Upper lobe of left lung (tissue), 6 donors: Measurements from ENCODE around the gene CACNA2D1. TPM values are rescaled to one million over a fixed set of nuclear protein-coding genes. Genes with fewer than 3 reads are reported as not detected.
A peak's percentile ranks its signal among the peaks of the same experiment; 100 is the strongest.

ENCODE experiments used
- ATAC-seq, 2 donors: fragments of 200-7000 bp; cut with Tn5 transposase; one replicate each; pipeline ENCODE4 v1.9.1; 2022; ENCODE audit warnings: mild to moderate bottlenecking in 2 of 2, moderate library complexity in 2 of 2; ENCODE audit not compliant: low FRiP score in 2 of 2
- DNase-seq, 2 donors: peaks; one replicate each; pipeline ENCODE4 v3.0.0-alpha.2; 2019 to 2020
- H3K27ac ChIP-seq, 4 donors: fragments of 200-600 bp; sonication (generic); one replicate each; pipeline ENCODE4 v1.5.1; 2016 to 2019
- H3K27me3 ChIP-seq, 4 donors: fragments of 200-600 bp; sonication (generic); one replicate each; pipeline ENCODE4 v1.5.1; 2017 to 2019
- H3K36me3 ChIP-seq, 4 donors: fragments of 200-600 bp; sonication (generic); one replicate each; pipeline ENCODE4 v1.5.1; 2016 to 2019
- H3K4me1 ChIP-seq, 4 donors: fragments of 200-600 bp; sonication (generic); one replicate each; pipeline ENCODE4 v1.5.1; 2018 to 2019
- H3K4me3 ChIP-seq, 4 donors: fragments of 200-600 bp; sonication (generic); one replicate each; pipeline ENCODE4 v1.5.1; 2017 to 2019; ENCODE audit warnings: mild to moderate bottlenecking in 2 of 4, moderate library complexity in 1 of 4
- H3K9me3 ChIP-seq, 4 donors: fragments of 200-600 bp; sonication (generic); one replicate each; pipeline ENCODE4 v1.5.1; 2018 to 2019
- EP300 ChIP-seq, 4 donors: sonication (generic); formaldehyde crosslinking; IDR thresholded peaks; one replicate each; pipeline ENCODE4 v1.5.1; 2017; ENCODE audit warnings: antibody characterized with exemption in 4 of 4, control low read depth in 2 of 4
- POLR2A ChIP-seq, 4 donors: fragments of 450-650 bp; IDR thresholded peaks; one replicate each; pipeline ENCODE4 v1.5.1; 2016 to 2017; ENCODE audit warnings: antibody characterized with exemption in 4 of 4, mild to moderate bottlenecking in 2 of 4
- POLR2AphosphoS5 ChIP-seq, 2 donors: sonication (generic); formaldehyde crosslinking; IDR thresholded peaks; one replicate each; pipeline ENCODE4 v1.5.1; 2017; ENCODE audit warnings: antibody characterized with exemption in 2 of 2
- WGBS, 2 donors: methylation state at CpG; one replicate each; pipeline ENCODE4 v1.1.5; 2017 to 2018; 5-methylcytosine and 5-hydroxymethylcytosine counted together
- total RNA-seq, 6 donors: library from RNA; depleted of rRNA in 4 of 6; stranded (reverse); fragments of >200 nt in 4 of 6; gene quantifications; one replicate each; pipeline versions ENCODE4 v1.1.0 to v1.2.1, GENCODE V29; 2016 to 2021
- TF ChIP-seq, protein P1 (sequence below), 6 experiments: fragments of 450-650 bp in 4 of 6; fragments of 200-600 bp in 2 of 6; sonication (generic) in 2 of 6; IDR thresholded peaks; one replicate each; pipeline ENCODE4 v1.5.1; 2016 to 2019; ENCODE audit warnings: antibody characterized with exemption in 6 of 6
- donor health status: DM: no; HTN: no; CAD: no; lungs with moderate emphysema.
- donor health status: DM: no; HTN: yes; CAD: no; lungs with severe emphysema.

CACNA2D1 gene
- total RNA-seq, 6 donors from 2014 or later = 6.7 to 85.9 (median 9.6) TPM

- no peaks in the 10 kb centered on the region for H3K36me3 ChIP-seq
- H3K4me3 ChIP-seq = no peak overlapping the region
- no peak for ATAC-seq
- H3K27me3 ChIP-seq = no peaks in the 10 kb centered on the region
- no peaks in the 10 kb centered on the region for H3K9me3 ChIP-seq
- no peak for DNase-seq
- 66 to 71% methylated on average over 1 of the region's 1 CpG for WGBS, 2 donors
- H3K4me1 ChIP-seq = no peaks in the 10 kb centered on the region
- TF ChIP-seq EP300 (IDR thresholded peaks at IDR 0.05) = no peak
- no peak for TF ChIP-seq POLR2AphosphoS5 (IDR thresholded peaks at IDR 0.05)
- TF ChIP-seq POLR2A (IDR thresholded peaks at IDR 0.05) = no peak
- TF ChIP-seq, protein P1, sequence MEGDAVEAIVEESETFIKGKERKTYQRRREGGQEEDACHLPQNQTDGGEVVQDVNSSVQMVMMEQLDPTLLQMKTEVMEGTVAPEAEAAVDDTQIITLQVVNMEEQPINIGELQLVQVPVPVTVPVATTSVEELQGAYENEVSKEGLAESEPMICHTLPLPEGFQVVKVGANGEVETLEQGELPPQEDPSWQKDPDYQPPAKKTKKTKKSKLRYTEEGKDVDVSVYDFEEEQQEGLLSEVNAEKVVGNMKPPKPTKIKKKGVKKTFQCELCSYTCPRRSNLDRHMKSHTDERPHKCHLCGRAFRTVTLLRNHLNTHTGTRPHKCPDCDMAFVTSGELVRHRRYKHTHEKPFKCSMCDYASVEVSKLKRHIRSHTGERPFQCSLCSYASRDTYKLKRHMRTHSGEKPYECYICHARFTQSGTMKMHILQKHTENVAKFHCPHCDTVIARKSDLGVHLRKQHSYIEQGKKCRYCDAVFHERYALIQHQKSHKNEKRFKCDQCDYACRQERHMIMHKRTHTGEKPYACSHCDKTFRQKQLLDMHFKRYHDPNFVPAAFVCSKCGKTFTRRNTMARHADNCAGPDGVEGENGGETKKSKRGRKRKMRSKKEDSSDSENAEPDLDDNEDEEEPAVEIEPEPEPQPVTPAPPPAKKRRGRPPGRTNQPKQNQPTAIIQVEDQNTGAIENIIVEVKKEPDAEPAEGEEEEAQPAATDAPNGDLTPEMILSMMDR (IDR thresholded peaks at IDR 0.05) = no peak
- H3K27ac ChIP-seq = no peak overlapping the region
Observed at GRCh38 chr7:82294865-82295264, 148.7 kb downstream of the CACNA2D1 start.

DNA sequence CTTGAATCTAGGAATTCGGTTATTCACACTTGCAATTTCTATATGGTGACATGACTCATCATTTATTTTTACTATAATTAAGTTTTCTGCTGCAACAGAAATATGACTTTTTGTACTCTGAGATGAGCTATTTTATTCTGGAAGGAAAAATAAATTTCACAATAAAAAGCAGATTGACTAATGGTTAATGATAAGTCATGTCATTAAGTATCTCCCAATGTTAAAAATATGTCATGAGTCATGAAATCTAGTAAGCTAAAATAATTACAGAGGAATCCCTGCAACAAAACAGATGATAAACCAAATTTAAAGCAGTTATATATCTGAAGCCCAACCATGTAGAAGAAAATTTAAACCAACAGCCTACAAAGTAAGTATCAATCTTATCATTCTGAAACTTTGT, 149.2 kb downstream of the CACNA2D1 start:
- DNase-seq (no peak), ATAC-seq (peak in 1 of 2 donors; percentile 40)
- WGBS, 2 donors = 75 to 87% methylated on average over 1 of the region's 1 CpG
- no peak overlapping the region for H3K4me3 ChIP-seq
- H3K36me3 ChIP-seq = no peaks in the 10 kb centered on the region
- no peaks in the 10 kb centered on the region for H3K27me3 ChIP-seq
- TF ChIP-seq POLR2A (IDR thresholded peaks at IDR 0.05) (no peak), EP300 (IDR thresholded peaks at IDR 0.05) (no peak)
- TF ChIP-seq, protein P1 (IDR thresholded peaks at IDR 0.05) = no peak
- no peaks in the 10 kb centered on the region for H3K4me1 ChIP-seq
- H3K9me3 ChIP-seq = no peaks in the 10 kb centered on the region
- H3K27ac ChIP-seq = no peak overlapping the region

DNA sequence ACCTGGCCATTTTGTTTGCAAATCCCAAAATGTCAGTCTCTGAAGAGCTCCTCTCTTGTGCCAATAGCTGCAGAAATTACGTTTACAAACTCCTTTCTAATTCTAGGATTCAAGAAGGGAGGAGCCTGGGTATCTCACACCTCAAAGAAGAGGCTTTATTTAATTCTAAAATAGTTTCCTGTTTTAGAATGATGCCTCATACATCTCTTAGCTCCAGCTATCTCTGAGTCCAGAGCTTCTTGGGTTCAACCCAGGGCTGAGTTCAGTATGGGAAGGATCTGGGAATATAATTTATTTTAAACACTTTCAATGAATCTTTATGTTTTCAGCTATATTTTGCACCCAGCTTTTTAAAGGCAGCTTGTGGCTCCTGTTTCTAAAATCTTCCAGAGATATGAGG, 150.1 kb downstream of the CACNA2D1 start:
- ATAC-seq = no peak
- no peak for DNase-seq
- 35 to 48% methylated on average over 1 of the region's 1 CpG for WGBS, 2 donors
- Histone ChIP-seq H3K9me3 (no peaks in the 10 kb centered on the region), H3K4me1 (no peaks in the 10 kb centered on the region), H3K36me3 (no peaks in the 10 kb centered on the region), H3K4me3 (no peak overlapping the region), H3K27ac (no peak overlapping the region), H3K27me3 (no peaks in the 10 kb centered on the region)
- TF ChIP-seq, protein P1 (IDR thresholded peaks at IDR 0.05) = no peak
- TF ChIP-seq POLR2A (IDR thresholded peaks at IDR 0.05) (no peak), EP300 (IDR thresholded peaks at IDR 0.05) (no peak), POLR2AphosphoS5 (IDR thresholded peaks at IDR 0.05) (no peak)

- ATAC-seq (no peak), DNase-seq (no peak)
- Histone ChIP-seq H3K36me3 (no peaks in the 10 kb centered on the region), H3K27ac (no peak overlapping the region), H3K27me3 (no peaks in the 10 kb centered on the region), H3K4me1 (no peaks in the 10 kb centered on the region), H3K9me3 (no peaks in the 10 kb centered on the region), H3K4me3 (no peak overlapping the region)
- 97 to 100% methylated on average over 1 of the region's 1 CpG for WGBS, 2 donors
- TF ChIP-seq, protein P1 (IDR thresholded peaks at IDR 0.05) = no peak
- no peak for TF ChIP-seq EP300 (IDR thresholded peaks at IDR 0.05)
- TF ChIP-seq POLR2AphosphoS5 (IDR thresholded peaks at IDR 0.05) = no peak
- TF ChIP-seq POLR2A (IDR thresholded peaks at IDR 0.05) = no peak
Observed at GRCh38 chr7:82291931-82292330, 151.6 kb downstream of the CACNA2D1 start.

- Histone ChIP-seq H3K9me3 (no peaks in the 10 kb centered on the region), H3K27ac (no peak overlapping the region), H3K27me3 (no peaks in the 10 kb centered on the region), H3K4me3 (no peak overlapping the region), H3K4me1 (no peaks in the 10 kb centered on the region), H3K36me3 (no peaks in the 10 kb centered on the region)
- ATAC-seq (no peak), DNase-seq (no peak)
- 67 to 78% methylated on average over 2 of the region's 2 CpGs for WGBS, 2 donors
- TF ChIP-seq POLR2AphosphoS5 (IDR thresholded peaks at IDR 0.05) = no peak
- TF ChIP-seq, protein P1 (IDR thresholded peaks at IDR 0.05) = no peak
- TF ChIP-seq EP300 (IDR thresholded peaks at IDR 0.05) = no peak
Observed at GRCh38 chr7:82289889-82290288, 153.7 kb downstream of the CACNA2D1 start.
